DND-41 (cell line): ENCODE results near the gene PINK1.
A peak's percentile ranks its signal among the peaks of the same experiment; 100 is the strongest.

ENCODE experiments used
- ATAC-seq: fragments of 200-7000 bp; cut with Tn5 transposase; 3 replicates; pipeline ENCODE4 v1.9.1; 2021; ENCODE audit warnings: low read depth; ENCODE audit not compliant: insufficient read depth
- DNase-seq: peaks from one replicate; pipeline ENCODE4 v3.0.0-alpha.2; 2020
- H2AFZ ChIP-seq: 2 replicates; pipeline ENCODE4 v1.6.0; 2012; ENCODE audit warnings: low read depth, low read length
- H3K27ac ChIP-seq: 2 replicates; pipeline ENCODE4 v1.5.1; 2012; ENCODE audit warnings: low read length, inconsistent platforms
- H3K27me3 ChIP-seq: fragments of 200-600 bp; sonication (generic); 2 replicates; pipeline ENCODE4 v1.6.0; 2012; ENCODE audit warnings: low read length, mild to moderate bottlenecking, inconsistent platforms; ENCODE audit not compliant: insufficient read depth, poor library complexity
- H3K36me3 ChIP-seq: 2 replicates; pipeline ENCODE4 v1.5.1; 2012; ENCODE audit warnings: low read length, inconsistent platforms; ENCODE audit not compliant: insufficient read depth
- H3K4me1 ChIP-seq: 2 replicates; pipeline ENCODE4 v1.5.1; 2012; ENCODE audit warnings: mild to moderate bottlenecking, low read length; ENCODE audit not compliant: insufficient read depth
- H3K4me2 ChIP-seq: 2 replicates; pipeline ENCODE4 v1.6.0; 2012; ENCODE audit warnings: mild to moderate bottlenecking, moderate library complexity, low read length, inconsistent platforms; ENCODE audit not compliant: insufficient read depth
- H3K4me3 ChIP-seq, 2 experiments: fragments of 200-600 bp in 1 of 2; shearing (Covaris generic) in 1 of 2; 2 replicates each; pipeline ENCODE4 v1.5.1; 2012 to 2016; ENCODE audit warnings: inconsistent platforms in 2 of 2, low read length in 2 of 2, mild to moderate bottlenecking in 2 of 2, low read depth in 1 of 2, moderate library complexity in 1 of 2
- H3K79me2 ChIP-seq: 2 replicates; pipeline ENCODE4 v1.6.0; 2012; ENCODE audit warnings: low read length, inconsistent platforms; ENCODE audit not compliant: insufficient read depth
- H3K9ac ChIP-seq: 2 replicates; pipeline ENCODE4 v1.6.0; 2012; ENCODE audit warnings: low read depth, mild to moderate bottlenecking, inconsistent platforms, low read length, moderate library complexity
- H3K9me3 ChIP-seq: 2 replicates; pipeline ENCODE4 v1.5.1; 2012; ENCODE audit warnings: low read length, moderate library complexity, mild to moderate bottlenecking, inconsistent platforms; ENCODE audit not compliant: insufficient read depth, severe bottlenecking
- H4K20me1 ChIP-seq: 2 replicates; pipeline ENCODE4 v1.6.0; 2012; ENCODE audit warnings: low read length; ENCODE audit not compliant: insufficient read depth
- CTCF ChIP-seq: IDR thresholded peaks from 2 replicates; pipeline ENCODE4 v1.5.1; 2012; ENCODE audit warnings: borderline replicate concordance, low read length, moderate library complexity, mild to moderate bottlenecking; ENCODE audit not compliant: poor library complexity, severe bottlenecking; ENCODE audit errors: extremely low read depth
- EZH2 ChIP-seq: IDR thresholded peaks from 3 replicates; pipeline ENCODE4 v1.6.1; 2012; ENCODE audit warnings: borderline replicate concordance, low read depth, mild to moderate bottlenecking, moderate library complexity, low read length, inconsistent platforms; ENCODE audit not compliant: severe bottlenecking

Gene PINK1

GRCh38 chr1:20691872-20692271 lies 58.6 kb downstream of the PINK1 start:
- TF ChIP-seq CTCF (no peak), EZH2 (no peak)
- Histone ChIP-seq H4K20me1 (no peaks in the 10 kb centered on the region), H3K4me1 (peaks cover 11% of the 10 kb centered on the region), H3K4me3 (no peak overlapping the region), H3K27ac (no peak overlapping the region), H3K4me2 (no peak overlapping the region), H3K79me2 (no peaks in the 10 kb centered on the region), H3K9me3 (no peaks in the 10 kb centered on the region), H3K36me3 (no peaks in the 10 kb centered on the region), H3K9ac (no peak overlapping the region), H2AFZ (no peak overlapping the region), H3K27me3 (no peaks in the 10 kb centered on the region)
- no peak for ATAC-seq
- DNase-seq: no peak

DNA sequence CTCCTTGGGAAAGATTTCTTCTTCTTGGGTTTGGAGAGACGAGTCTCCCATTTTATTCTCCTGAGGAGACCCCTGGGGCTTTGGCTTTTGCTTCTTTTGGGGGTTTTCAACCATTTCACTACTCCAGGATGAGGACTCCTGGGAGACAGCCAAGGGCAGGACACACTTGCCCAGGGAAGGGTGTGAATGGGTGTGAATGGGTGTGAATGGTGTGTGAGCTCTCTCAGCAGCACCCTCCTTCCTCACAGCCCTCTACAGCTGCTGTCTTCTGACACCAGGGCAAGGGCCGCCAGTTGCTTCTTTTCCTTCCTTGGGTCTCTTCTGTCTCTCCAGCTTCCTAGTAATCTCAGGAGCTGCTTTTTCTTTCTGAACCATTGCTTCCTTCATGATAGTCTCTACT lies 60.4 kb downstream of the PINK1 start:
- Histone ChIP-seq H3K4me1 (peaks cover 16% of the 10 kb centered on the region), H2AFZ (no peak overlapping the region), H4K20me1 (no peaks in the 10 kb centered on the region), H3K79me2 (no peaks in the 10 kb centered on the region), H3K36me3 (no peaks in the 10 kb centered on the region), H3K27me3 (no peaks in the 10 kb centered on the region), H3K9me3 (no peaks in the 10 kb centered on the region), H3K27ac (no peak overlapping the region), H3K9ac (no peak overlapping the region), H3K4me3 (no peak overlapping the region), H3K4me2 (no peak overlapping the region)
- no peak for DNase-seq
- TF ChIP-seq EZH2: no peak
- no peak for TF ChIP-seq CTCF
- no peak for ATAC-seq

GRCh38 chr1:20695515-20695914 lies 62.3 kb downstream of the PINK1 start:
- Histone ChIP-seq H3K9ac (no peak overlapping the region), H2AFZ (no peak overlapping the region), H3K4me2 (no peak overlapping the region), H3K27ac (no peak overlapping the region), H3K9me3 (no peaks in the 10 kb centered on the region), H3K4me3 (no peak overlapping the region), H3K36me3 (no peaks in the 10 kb centered on the region), H3K27me3 (no peaks in the 10 kb centered on the region), H4K20me1 (no peaks in the 10 kb centered on the region), H3K79me2 (no peaks in the 10 kb centered on the region), H3K4me1 (peaks cover 16% of the 10 kb centered on the region)
- ATAC-seq (no peak), DNase-seq (no peak)
- TF ChIP-seq EZH2: no peak

GRCh38 chr1:20696397-20697333 lies 63.4 kb downstream of the PINK1 start:
- peak overlapping the region; percentile 55 for H3K9ac ChIP-seq
- peak overlapping the region; percentile 28 for H3K27ac ChIP-seq
- peak overlapping the region in 1 of 2 experiments; percentile 56; a peak in 3 of 4 replicates for H3K4me3 ChIP-seq
- peak overlapping the region; percentile 75 for H3K4me2 ChIP-seq
- peaks cover 16% of the 10 kb centered on the region for H3K4me1 ChIP-seq
- H4K20me1 ChIP-seq: no peaks in the 10 kb centered on the region
- no peaks in the 10 kb centered on the region for H3K79me2 ChIP-seq
- H3K27me3 ChIP-seq: no peaks in the 10 kb centered on the region
- TF ChIP-seq CTCF (peak; percentile 90), EZH2 (no peak)
- DNase-seq (peak; percentile 82), ATAC-seq (peak; percentile 94)
- peak overlapping the region; percentile 73 for H2AFZ ChIP-seq
- H3K9me3 ChIP-seq: no peaks in the 10 kb centered on the region
- H3K36me3 ChIP-seq: no peaks in the 10 kb centered on the region
